Brain microvascular endothelial cell (primary cell): ENCODE results near the gene ADAMTSL5.
"Not testable (repeated sequence)": the region's sequence is repeated elsewhere in the genome, so short reads cannot be mapped to it uniquely, and the experiment has no call there.

Experiments
- DNase-seq: peaks from one replicate; pipeline ENCODE4 v3.0.0-alpha.2; 2020
- H3K27ac ChIP-seq: fragments of 250-450 bp; sonication (Bioruptor Pico); 2 replicates; pipeline ENCODE4 v1.5.1; 2020; ENCODE audit warnings: mild to moderate bottlenecking, moderate library complexity
- H3K27me3 ChIP-seq: fragments of 250-450 bp; sonication (Bioruptor Pico); replicated peaks from 2 replicates; pipeline ENCODE4 v1.5.1; 2020; ENCODE audit warnings: mild to moderate bottlenecking
- H3K36me3 ChIP-seq: fragments of 250-450 bp; sonication (Bioruptor Pico); replicated peaks from 2 replicates; pipeline ENCODE4 v1.5.1; 2020; ENCODE audit warnings: mild to moderate bottlenecking
- H3K4me3 ChIP-seq: 2 replicates; pipeline ENCODE4 v1.5.1; 2011; ENCODE audit warnings: low read depth, mild to moderate bottlenecking, control low read depth, low read length, moderate library complexity
- in situ Hi-C: cut with HindIII; loops from 2 replicates; pipeline ENCODE4 v1.10.0; 2017; ENCODE audit warnings: low sequenced_read_pairs, low pct_ligation_motif_present
- TF ChIP-seq, protein P1 (sequence below): IDR thresholded peaks from 2 replicates; pipeline ENCODE4 v1.5.1; 2011; ENCODE audit warnings: low read depth, mild to moderate bottlenecking, moderate library complexity, low read length, control low read depth, inconsistent platforms; ENCODE audit errors: missing control alignments

ADAMTSL5 gene

DNA sequence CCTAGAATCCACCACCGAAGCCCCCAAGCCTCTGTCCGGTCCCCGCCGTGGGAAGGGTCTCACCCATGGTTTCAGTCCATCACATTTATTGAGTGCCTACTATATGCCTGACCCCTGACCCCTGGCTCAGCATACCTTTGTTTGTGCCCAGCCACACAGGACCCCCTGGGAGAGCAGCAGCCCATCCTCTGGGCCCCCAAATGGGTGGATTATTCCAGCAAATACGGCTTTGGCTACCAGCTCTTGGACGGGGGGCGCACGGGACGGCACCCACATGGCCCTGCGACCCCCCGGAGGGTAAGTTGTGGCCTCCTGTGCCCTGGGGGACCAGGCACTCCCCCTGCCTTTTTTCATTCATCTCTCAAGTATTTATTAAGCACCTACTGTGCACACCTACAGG is 18.8 kb upstream of the ADAMTSL5 start:
- H3K27me3 ChIP-seq, result no peaks in the 10 kb centered on the region
- no peak for DNase-seq
- TF ChIP-seq, protein P1, sequence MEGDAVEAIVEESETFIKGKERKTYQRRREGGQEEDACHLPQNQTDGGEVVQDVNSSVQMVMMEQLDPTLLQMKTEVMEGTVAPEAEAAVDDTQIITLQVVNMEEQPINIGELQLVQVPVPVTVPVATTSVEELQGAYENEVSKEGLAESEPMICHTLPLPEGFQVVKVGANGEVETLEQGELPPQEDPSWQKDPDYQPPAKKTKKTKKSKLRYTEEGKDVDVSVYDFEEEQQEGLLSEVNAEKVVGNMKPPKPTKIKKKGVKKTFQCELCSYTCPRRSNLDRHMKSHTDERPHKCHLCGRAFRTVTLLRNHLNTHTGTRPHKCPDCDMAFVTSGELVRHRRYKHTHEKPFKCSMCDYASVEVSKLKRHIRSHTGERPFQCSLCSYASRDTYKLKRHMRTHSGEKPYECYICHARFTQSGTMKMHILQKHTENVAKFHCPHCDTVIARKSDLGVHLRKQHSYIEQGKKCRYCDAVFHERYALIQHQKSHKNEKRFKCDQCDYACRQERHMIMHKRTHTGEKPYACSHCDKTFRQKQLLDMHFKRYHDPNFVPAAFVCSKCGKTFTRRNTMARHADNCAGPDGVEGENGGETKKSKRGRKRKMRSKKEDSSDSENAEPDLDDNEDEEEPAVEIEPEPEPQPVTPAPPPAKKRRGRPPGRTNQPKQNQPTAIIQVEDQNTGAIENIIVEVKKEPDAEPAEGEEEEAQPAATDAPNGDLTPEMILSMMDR, result no peak
- H3K36me3 ChIP-seq, result no peaks in the 10 kb centered on the region
- H3K27ac ChIP-seq, result no peak overlapping the region
- in situ Hi-C loops, result no loop called here
- H3K4me3 ChIP-seq, result no peak overlapping the region

DNA sequence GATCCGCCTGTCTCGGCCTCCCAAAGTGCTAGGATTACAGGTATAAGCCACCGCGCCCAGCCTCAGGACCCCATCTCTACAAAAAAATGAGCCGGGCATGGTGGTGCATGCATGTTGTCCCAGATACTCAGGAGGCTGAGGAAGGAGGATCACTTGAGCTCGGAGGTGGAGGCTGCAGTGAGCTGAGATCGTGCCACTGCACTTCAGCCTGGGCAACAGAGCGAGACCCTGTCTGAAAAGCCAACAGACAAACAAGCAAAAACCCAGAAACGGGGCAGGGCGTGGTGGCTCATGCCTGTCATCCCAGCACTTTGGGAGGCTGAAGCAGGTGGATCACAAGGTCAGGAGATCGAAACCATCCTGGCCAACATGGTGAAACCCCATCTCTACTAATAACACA is 18.0 kb upstream of the ADAMTSL5 start:
- in situ Hi-C loops, H3K27me3 ChIP-seq: not testable (repeated sequence)

DNA sequence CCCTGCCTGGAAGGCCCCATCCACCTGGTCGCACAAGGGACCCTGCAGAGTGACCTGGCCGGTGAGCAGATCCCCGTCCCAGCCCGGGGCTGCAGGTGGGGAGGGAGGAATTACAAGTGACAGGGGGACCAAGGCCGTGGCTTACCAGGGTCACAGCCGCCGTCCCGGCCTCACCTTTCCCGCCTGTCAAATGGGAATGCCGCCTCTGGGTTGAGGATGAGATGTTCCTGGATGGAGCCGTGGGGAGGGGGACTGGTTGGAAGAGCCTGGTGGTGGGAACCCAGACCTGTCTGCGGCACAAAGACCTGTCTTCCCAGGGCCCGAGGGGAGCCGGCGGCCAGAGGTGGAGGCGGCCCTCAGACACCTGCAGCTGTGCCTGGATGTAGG is 16.6 kb upstream of the ADAMTSL5 start:
- TF ChIP-seq, protein P1, result no peak
- Histone ChIP-seq H3K27ac (no peak overlapping the region), H3K4me3 (no peak overlapping the region), H3K36me3 (no peaks in the 10 kb centered on the region), H3K27me3 (peaks cover 13% of the 10 kb centered on the region)
- DNase-seq, result no peak
- in situ Hi-C loops, result no loop called here

More for the DNA sequence above, 18.0 kb upstream of the ADAMTSL5 start:
- H3K36me3 ChIP-seq, DNase-seq, H3K27ac ChIP-seq, H3K4me3 ChIP-seq: not testable (repeated sequence)

DNA sequence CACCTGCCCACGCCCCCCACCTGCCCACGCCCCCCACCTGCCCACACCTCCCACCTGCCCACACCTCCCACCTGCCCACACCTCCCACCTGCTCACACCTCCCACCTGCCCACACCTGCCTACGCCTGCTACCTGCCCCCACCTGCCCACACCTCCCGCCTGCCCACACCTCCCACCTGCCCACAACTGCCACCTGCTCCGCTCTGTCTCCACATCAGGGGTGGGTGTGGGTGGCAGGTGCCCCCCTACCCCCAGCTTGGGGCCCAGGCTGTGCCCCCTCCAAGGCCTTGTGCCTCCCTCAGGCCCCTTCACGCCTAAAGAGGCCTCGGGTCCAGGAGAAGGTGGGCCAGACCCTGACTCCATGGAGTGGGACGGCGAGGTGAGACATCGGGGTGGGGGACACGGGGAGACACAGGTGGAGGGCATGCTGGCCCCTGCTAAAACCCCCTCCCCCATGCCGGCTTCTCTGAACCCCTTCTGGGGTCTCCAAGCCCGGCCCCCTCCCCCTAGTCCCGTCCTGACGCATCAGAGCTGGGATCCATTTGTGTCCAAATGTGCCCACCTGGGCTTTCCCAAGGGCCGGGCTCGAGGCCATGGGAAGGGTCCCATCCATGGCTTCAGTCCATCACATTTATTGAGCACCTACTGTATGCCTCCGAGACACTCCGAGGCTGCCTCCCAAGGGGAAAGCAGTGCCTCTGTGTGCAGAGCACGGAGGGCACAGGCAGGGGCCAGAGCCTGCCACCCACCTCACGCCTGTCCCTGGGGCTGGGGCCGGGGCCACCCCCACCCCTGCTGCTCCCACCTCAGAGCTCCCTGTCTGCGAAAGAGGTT is 16.0 kb upstream of the ADAMTSL5 start:
- in situ Hi-C loops, result no loop called here

DNA sequence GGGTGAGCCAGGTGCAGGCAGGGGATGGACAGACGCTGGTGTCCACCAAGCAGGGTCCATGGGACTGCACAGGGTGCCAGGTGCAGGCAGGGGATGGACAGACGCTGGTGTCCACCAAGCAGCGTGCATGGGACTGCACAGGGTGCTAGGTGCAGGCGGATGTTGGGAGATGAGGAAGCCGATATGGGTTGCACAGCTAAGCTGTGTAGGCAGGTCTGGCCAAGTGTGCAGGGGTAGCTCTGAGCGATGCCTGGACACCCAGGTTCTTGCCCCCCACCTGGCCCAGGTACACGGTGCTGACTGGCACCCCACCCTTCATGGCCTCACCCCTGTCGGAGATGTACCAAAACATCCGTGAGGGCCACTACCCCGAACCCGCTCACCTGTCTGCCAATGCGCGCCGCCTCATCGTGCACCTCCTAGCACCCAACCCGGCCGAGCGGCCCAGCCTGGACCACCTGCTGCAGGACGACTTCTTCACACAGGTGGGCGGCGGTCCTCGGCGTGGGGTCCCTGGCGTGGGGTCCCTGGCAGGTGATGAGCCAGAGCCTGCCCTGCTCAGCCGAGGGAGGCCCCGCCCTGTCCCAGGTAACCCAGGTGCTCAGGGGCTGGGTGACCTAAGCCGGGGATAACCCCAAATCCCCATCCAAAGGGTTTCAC is 15.0 kb upstream of the ADAMTSL5 start:
- no peak for DNase-seq
- no peak overlapping the region for H3K27ac ChIP-seq
- in situ Hi-C loops, result no loop called here
- no peak overlapping the region for H3K4me3 ChIP-seq
- no peaks in the 10 kb centered on the region for H3K36me3 ChIP-seq
- TF ChIP-seq, protein P1, result no peak
- H3K27me3 ChIP-seq, result peaks cover 27% of the 10 kb centered on the region

More for the DNA sequence above, 16.0 kb upstream of the ADAMTSL5 start:
- Histone ChIP-seq H3K27ac (no peak overlapping the region), H3K4me3 (no peak overlapping the region), H3K27me3 (peaks cover 18% of the 10 kb centered on the region), H3K36me3 (no peaks in the 10 kb centered on the region)
- TF ChIP-seq, protein P1, result no peak
- no peak for DNase-seq

DNA sequence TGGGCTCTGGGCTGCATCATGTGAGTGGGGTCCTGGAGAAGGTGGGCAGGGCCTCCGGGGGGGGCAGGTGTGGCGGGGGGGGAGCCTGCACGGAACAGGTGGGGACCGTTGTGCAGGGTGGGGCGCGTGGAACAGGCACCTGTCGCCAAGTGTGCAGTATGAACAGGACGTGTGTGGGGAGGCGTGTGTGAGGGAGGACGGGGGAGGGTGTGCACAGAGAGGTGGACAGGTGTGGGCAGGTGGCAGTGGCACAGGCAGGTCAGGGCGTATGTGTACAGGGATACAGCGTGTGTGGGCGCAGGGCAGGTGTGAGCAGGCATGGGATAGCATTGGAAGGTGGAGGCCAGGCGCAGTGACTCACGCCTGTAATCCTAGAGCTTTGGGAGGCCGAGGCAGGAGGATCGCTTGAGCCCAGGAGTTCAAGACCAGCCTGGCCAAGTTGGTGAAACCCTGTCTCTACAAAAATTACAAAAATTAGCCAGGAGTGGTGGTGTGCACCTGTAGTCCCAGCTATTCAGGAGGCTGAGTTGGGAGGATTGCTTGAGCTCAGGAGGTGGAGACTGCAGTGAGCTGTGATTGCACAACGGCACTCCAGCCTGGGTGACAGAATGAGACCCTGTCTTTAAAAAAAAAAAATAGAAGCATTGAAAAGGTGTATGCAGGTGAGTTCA is 14.3 kb upstream of the ADAMTSL5 start:
- peaks cover 30% of the 10 kb centered on the region for H3K27me3 ChIP-seq
- in situ Hi-C loops, result no loop called here
- no peak overlapping the region for H3K4me3 ChIP-seq
- TF ChIP-seq, protein P1, result no peak
- no peak overlapping the region for H3K27ac ChIP-seq
- no peaks in the 10 kb centered on the region for H3K36me3 ChIP-seq
- DNase-seq, result no peak
